Measurements from ENCODE around the gene HNRNPA2B1. TPM values are rescaled to one million over a fixed set of nuclear protein-coding genes. Genes with fewer than 3 reads are reported as not detected.

HNRNPA2B1 gene
- total RNA-seq, 4 donors from 2014 or later, result 196 to 279 (median 208) TPM

DNA sequence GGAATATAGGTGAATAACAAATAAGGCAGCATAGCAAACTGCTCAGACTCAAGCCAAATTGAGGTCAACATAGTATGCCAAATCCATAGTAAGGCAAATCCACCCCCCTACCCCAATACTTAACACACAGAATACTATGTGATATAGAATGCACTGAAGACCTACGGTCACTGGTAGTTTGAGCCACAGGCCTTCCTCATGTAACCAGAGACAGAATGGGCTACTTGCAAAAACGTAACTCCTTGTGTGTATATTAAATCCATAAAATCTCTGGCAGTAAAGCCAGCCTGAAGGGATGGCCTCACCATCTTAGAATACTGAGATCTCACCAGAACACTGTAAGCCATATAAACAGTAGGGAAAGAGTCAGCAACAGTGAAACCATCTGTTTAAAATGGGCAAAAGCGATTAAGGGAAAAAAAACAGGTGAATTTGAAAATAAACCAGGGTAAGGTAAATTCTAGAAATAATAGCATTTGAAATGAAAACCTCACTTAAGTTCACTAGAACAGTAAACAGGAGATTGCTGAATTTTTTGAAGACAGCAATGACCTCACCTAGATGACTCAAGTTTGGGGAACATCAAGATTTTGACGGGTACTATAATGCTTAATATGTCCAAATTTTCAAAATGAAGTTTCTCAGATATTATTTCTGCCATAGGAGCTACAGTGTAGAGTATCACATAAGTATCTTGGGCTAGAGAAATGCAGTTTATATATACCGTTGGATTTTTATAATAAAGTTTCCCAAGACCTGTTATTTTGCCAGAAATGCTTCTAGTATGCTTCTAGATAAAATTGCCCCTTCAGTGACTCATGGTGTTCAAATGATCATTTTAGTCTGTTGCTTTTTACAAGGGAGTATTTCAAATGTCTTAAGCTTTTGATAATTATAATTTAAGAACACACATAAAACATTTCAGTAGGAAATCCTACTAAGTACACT lies 13.9 kb downstream of the HNRNPA2B1 start:
- TF ChIP-seq, protein P1, sequence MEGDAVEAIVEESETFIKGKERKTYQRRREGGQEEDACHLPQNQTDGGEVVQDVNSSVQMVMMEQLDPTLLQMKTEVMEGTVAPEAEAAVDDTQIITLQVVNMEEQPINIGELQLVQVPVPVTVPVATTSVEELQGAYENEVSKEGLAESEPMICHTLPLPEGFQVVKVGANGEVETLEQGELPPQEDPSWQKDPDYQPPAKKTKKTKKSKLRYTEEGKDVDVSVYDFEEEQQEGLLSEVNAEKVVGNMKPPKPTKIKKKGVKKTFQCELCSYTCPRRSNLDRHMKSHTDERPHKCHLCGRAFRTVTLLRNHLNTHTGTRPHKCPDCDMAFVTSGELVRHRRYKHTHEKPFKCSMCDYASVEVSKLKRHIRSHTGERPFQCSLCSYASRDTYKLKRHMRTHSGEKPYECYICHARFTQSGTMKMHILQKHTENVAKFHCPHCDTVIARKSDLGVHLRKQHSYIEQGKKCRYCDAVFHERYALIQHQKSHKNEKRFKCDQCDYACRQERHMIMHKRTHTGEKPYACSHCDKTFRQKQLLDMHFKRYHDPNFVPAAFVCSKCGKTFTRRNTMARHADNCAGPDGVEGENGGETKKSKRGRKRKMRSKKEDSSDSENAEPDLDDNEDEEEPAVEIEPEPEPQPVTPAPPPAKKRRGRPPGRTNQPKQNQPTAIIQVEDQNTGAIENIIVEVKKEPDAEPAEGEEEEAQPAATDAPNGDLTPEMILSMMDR (IDR thresholded peaks at IDR 0.05; ENCODE audit: low read depth), result no peak

DNA sequence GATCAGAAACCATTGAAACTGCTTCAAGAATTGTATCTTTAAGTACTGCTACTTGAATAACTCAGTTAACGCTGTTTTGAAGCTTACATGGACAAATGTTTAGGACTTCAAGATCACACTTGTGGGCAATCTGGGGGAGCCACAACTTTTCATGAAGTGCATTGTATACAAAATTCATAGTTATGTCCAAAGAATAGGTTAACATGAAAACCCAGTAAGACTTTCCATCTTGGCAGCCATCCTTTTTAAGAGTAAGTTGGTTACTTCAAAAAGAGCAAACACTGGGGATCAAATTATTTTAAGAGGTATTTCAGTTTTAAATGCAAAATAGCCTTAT lies 14.7 kb downstream of the HNRNPA2B1 start:
- TF ChIP-seq, protein P1 (IDR thresholded peaks at IDR 0.05; ENCODE audit: low read depth), result no peak

DNA sequence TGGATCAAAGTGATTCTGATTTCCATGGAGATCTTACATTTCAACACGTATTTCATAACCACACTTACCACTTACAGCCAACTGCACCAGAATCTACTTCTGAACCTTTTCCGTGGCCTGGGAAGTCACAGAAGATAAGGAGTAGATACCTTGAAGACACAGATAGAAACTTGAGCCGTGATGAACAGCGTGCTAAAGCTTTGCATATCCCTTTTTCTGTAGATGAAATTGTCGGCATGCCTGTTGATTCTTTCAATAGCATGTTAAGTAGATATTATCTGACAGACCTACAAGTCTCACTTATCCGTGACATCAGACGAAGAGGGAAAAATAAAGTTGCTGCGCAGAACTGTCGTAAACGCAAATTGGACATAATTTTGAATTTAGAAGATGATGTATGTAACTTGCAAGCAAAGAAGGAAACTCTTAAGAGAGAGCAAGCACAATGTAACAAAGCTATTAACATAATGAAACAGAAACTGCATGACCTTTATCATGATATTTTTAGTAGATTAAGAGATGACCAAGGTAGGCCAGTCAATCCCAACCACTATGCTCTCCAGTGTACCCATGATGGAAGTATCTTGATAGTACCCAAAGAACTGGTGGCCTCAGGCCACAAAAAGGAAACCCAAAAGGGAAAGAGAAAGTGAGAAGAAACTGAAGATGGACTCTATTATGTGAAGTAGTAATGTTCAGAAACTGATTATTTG lies 15.3 kb downstream of the HNRNPA2B1 start:
- TF ChIP-seq, protein P1 (IDR thresholded peaks at IDR 0.05; ENCODE audit: low read depth), result no peak

DNA sequence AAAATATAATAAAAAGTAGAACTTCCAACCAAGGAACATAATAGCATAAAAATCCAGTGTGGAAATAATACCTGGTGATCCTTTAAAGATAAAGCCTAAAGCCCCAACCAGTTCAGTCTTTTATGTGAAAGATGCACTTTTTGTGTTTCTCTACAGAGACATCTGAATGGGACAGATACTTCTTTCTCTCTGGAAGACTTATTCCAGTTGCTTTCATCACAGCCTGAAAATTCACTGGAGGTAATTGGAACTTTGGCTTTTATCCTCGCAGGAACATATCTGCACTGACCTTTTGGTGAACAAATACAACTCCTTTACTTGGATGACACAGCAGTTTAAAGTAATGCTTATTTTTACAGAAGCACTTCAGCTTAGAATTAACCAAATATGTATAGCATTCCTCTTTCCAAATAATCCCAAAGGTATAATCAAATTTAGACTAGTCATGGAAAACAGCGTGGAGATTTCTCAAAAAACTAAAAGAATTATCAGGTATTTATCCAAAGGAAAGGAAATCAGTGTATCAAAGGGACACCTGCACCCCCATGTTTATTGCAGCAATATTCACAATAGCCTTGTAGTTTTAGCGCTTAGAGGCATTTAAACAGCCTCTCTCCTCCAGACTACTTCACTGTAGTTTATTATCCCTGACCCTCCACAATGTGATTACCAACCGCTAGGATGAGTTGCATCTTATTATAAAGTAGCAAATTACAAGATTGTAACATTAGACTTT lies 16.8 kb downstream of the HNRNPA2B1 start:
- TF ChIP-seq, protein P1 (IDR thresholded peaks at IDR 0.05; ENCODE audit: low read depth), result no peak

DNA sequence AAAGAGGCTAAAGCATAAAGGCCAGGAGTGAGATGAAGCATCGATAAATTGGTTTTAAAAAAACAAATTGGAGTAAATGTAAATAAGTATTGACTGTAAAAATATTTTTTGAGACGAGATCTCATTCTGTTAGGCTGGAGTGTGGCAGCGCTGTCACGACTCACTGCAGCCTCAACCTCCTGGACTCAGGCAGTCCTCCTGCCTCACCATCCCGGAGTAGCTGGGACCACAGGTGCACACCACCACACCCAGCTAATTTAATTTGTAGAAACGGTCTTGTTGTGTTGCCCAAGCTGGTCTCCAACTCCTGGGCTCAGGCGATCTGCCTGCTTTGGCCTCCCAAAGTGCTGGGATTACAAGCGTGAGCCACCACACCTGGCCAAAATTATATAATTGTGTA lies 17.8 kb downstream of the HNRNPA2B1 start:
- TF ChIP-seq, protein P1 (IDR thresholded peaks at IDR 0.05; ENCODE audit: low read depth), result no peak

DNA sequence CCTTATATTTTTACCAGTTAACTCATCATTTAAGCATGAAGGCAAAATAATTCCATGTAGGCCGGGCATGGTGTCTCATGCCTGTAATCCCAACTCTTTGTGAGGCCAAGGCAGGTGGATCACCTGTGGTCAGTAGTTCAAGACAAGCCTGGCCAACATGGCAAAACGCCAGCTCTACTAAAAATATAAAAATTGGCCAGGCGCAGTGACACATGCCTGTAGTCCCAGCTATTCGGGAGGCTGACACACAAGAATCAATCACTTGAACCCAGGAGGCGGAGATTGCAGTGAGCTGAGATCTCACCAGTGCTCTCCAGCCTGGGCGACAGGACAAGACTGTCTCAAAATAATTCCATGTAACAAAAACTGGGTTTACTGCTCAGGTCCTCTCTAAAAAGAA lies 18.3 kb downstream of the HNRNPA2B1 start:
- TF ChIP-seq, protein P1 (IDR thresholded peaks at IDR 0.05; ENCODE audit: low read depth), result no peak
